PC-3 (cell line): Measurements from ENCODE around the gene PLXNC1. TPM values are rescaled to one million over a fixed set of nuclear protein-coding genes. Genes with fewer than 3 reads are reported as not detected.

Experiments
- ATAC-seq: fragments of 200-7000 bp; cut with Tn5 transposase; 2 replicates; pipeline ENCODE4 v1.9.1; 2020; ENCODE audit warnings: mild to moderate bottlenecking, moderate library complexity
- BruUV-seq: library from RNA; stranded (reverse); fragments of 400-500 nt; replicated peaks from 2 replicates; lab custom pipeline; 2021; lab: Mats Ljungman, UMichigan
- CTCF ChIA-PET: fragments of 300-600 bp; sonication (Branson Sonifier 250); formaldehyde crosslinking; loops from one replicate; lab custom pipeline; 2022; ENCODE audit warnings: antibody characterized with exemption; lab: Charles Lee
- POLR2A ChIA-PET: fragments of 300-600 bp; sonication (Branson Sonifier 250); formaldehyde crosslinking; loops from one replicate; lab custom pipeline; 2022; ENCODE audit warnings: antibody characterized with exemption; ENCODE audit not compliant: unreplicated experiment; lab: Charles Lee
- DNase-seq: peaks from one replicate; pipeline ENCODE4 v3.0.0-alpha.2; 2015
- H2AFZ ChIP-seq: fragments of 300-600 bp; sonication (generic); 2 replicates; pipeline ENCODE4 v1.6.0; 2016; ENCODE audit warnings: antibody characterized with exemption, low read length
- H3F3A ChIP-seq: fragments of 300-600 bp; sonication (generic); one replicate; pipeline ENCODE4 v1.6.0; 2017; ENCODE audit warnings: antibody characterized with exemption, low read length, control low read depth, mild to moderate bottlenecking; ENCODE audit not compliant: unreplicated experiment
- H3K27ac ChIP-seq: fragments of 300-600 bp; sonication (generic); 2 replicates; pipeline ENCODE4 v1.5.1; 2016; ENCODE audit warnings: mild to moderate bottlenecking, low read length
- H3K27me3 ChIP-seq: fragments of 300-600 bp; sonication (generic); 2 replicates; pipeline ENCODE4 v1.6.1; 2016; ENCODE audit warnings: low read length, mixed read lengths
- H3K36me3 ChIP-seq: fragments of 300-600 bp; sonication (generic); 2 replicates; pipeline ENCODE4 v1.6.1; 2016; ENCODE audit warnings: low read depth, mixed run types, low read length, mixed read lengths
- H3K4me1 ChIP-seq: fragments of 300-600 bp; sonication (generic); 2 replicates; pipeline ENCODE4 v1.5.1; 2016; ENCODE audit warnings: low read length; ENCODE audit not compliant: insufficient read depth
- H3K4me2 ChIP-seq: fragments of 300-600 bp; sonication (generic); 2 replicates; pipeline ENCODE4 v1.6.0; 2016; ENCODE audit warnings: low read length
- H3K4me3 ChIP-seq: fragments of 300-600 bp; sonication (generic); 2 replicates; pipeline ENCODE4 v1.5.1; 2016; ENCODE audit warnings: mild to moderate bottlenecking, low read length, mixed read lengths
- H3K79me2 ChIP-seq: fragments of 300-600 bp; sonication (generic); 2 replicates; pipeline ENCODE4 v1.6.1; 2017; ENCODE audit warnings: low read length, mixed read lengths
- H3K9ac ChIP-seq: fragments of 300-600 bp; sonication (generic); 2 replicates; pipeline ENCODE4 v1.6.0; 2016; ENCODE audit warnings: mild to moderate bottlenecking, low read length
- H3K9me2 ChIP-seq: fragments of 300-600 bp; sonication (generic); replicated peaks from 2 replicates; pipeline ENCODE4 v1.6.1; 2016; ENCODE audit warnings: mixed run types, low read length, mixed read lengths
- H3K9me3 ChIP-seq: fragments of 300-600 bp; sonication (generic); 2 replicates; pipeline ENCODE4 v1.6.1; 2016; ENCODE audit warnings: low read length, mixed read lengths
- H4K20me1 ChIP-seq: fragments of 300-600 bp; sonication (generic); 2 replicates; pipeline ENCODE4 v1.6.1; 2016; ENCODE audit warnings: low read length, mixed read lengths
- EZH2 ChIP-seq: fragments of 300-600 bp; sonication (generic); IDR thresholded peaks from one replicate; pipeline ENCODE4 v1.6.1; 2017; ENCODE audit warnings: antibody characterized with exemption, mild to moderate bottlenecking, low read length; ENCODE audit not compliant: unreplicated experiment
- EZH2phosphoT487 ChIP-seq: fragments of 300-600 bp; sonication (generic); IDR thresholded peaks from 2 replicates; pipeline ENCODE4 v1.6.1; 2018; ENCODE audit warnings: mild to moderate bottlenecking, antibody characterized with exemption, low read length, borderline replicate concordance
- intact Hi-C: fragments of 100-400 bp; cut with micrococcal nuclease; formaldehyde crosslinking; loops from 2 replicates; pipeline ENCODE4 v1.9.0; 2023
- total RNA-seq: library from RNA; depleted of rRNA; stranded (reverse); fragments of >200 nt; gene quantifications from 2 replicates; pipeline ENCODE4 v1.2.3, GENCODE V29; 2014
- TF ChIP-seq, protein P1 (sequence below): fragments of 300-600 bp; sonication (generic); conservative IDR thresholded peaks from 2 replicates; pipeline ENCODE4 v1.5.1; 2017; ENCODE audit warnings: antibody characterized with exemption, low read depth, mild to moderate bottlenecking, low read length

The PLXNC1 gene
- total RNA-seq, 1 experiment from 2014 or later: 0.15 TPM

DNA sequence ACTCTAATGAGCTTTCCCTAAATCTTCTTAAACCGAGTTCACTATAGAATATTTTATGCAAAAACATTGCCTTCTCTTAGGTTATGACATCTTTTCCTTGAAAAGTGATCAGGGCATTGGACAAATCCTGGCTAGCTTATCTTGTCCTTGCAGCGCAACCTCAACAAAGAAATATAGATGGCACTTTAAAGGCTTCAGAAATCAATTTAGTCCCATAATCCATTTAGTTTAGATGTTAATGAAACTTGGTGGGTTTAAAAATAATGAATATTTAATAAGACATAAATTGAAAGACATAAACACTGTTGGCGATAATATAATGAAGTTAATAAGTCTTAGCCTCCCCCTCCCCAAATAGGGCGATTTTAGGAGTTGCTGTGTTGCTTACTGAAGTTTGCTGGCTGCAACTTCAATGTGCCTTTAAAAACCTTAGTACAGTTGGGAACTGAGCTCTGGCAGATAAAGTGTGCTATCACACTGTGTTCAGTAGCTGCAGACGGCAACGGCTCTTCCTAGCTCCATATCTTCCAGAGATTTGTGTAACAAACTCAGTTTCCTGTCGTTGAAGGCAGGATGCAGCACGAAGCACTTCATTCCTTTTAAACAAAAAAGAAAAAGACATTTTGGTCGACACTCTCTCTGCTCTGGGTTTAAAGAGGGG is 19.5 kb downstream of the PLXNC1 start:
- ChIA-PET POLR2A (no interaction called here), CTCF (no interaction called here)
- TF ChIP-seq EZH2phosphoT487 (no peak), EZH2 (no peak)
- TF ChIP-seq, protein P1, sequence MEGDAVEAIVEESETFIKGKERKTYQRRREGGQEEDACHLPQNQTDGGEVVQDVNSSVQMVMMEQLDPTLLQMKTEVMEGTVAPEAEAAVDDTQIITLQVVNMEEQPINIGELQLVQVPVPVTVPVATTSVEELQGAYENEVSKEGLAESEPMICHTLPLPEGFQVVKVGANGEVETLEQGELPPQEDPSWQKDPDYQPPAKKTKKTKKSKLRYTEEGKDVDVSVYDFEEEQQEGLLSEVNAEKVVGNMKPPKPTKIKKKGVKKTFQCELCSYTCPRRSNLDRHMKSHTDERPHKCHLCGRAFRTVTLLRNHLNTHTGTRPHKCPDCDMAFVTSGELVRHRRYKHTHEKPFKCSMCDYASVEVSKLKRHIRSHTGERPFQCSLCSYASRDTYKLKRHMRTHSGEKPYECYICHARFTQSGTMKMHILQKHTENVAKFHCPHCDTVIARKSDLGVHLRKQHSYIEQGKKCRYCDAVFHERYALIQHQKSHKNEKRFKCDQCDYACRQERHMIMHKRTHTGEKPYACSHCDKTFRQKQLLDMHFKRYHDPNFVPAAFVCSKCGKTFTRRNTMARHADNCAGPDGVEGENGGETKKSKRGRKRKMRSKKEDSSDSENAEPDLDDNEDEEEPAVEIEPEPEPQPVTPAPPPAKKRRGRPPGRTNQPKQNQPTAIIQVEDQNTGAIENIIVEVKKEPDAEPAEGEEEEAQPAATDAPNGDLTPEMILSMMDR: no peak
- no peak overlapping the region for H3K27ac ChIP-seq
- intact Hi-C loops: no loop called here
- H3K4me3 ChIP-seq: no peak overlapping the region
- H2AFZ ChIP-seq: no peak overlapping the region
- no peaks in the 10 kb centered on the region for H4K20me1 ChIP-seq
- no peak overlapping the region for H3K9ac ChIP-seq
- no peaks in the 10 kb centered on the region for H3K79me2 ChIP-seq
- H3K4me1 ChIP-seq: peaks cover 10% of the 10 kb centered on the region; the same call in 1 of the 2 replicates
- no TSS peak for BruUV-seq
- no peak for ATAC-seq
- peaks cover 64% of the 10 kb centered on the region for H3K27me3 ChIP-seq
- H3K9me3 ChIP-seq: no peaks in the 10 kb centered on the region
- H3F3A ChIP-seq: no peaks in the 10 kb centered on the region
- DNase-seq: no peak
- no peaks in the 10 kb centered on the region for H3K9me2 ChIP-seq
- H3K4me2 ChIP-seq: no peak overlapping the region
- no peaks in the 10 kb centered on the region for H3K36me3 ChIP-seq

DNA sequence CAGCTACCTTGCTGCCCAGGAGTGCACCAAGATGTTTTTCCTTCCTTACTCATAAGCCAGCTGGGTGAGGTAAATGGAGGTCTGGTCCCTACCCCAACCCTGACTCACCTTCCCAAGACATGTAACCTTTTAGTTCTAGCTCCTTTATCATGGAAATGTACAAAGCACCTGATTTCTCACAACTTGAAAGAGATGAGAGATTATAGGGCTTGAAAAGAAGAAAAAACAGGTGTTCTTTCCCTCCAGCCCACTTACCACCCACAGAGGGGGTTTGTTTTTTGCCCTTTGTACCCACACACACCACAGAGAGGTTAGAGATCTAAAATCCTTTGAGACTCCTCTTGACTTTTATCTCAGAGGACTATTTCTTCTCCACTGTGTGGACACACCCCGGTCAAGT is 21.1 kb downstream of the PLXNC1 start:
- POLR2A ChIA-PET: no interaction called here
- H3K9me2 ChIP-seq: no peaks in the 10 kb centered on the region
- CTCF ChIA-PET: no interaction called here
- no peaks in the 10 kb centered on the region for H3F3A ChIP-seq
- ATAC-seq (no peak), DNase-seq (no peak)
- H3K27ac ChIP-seq: no peak overlapping the region
- TF ChIP-seq, protein P1: no peak
- TF ChIP-seq EZH2phosphoT487 (no peak), EZH2 (no peak)
- no peak overlapping the region for H2AFZ ChIP-seq
- peaks cover 51% of the 10 kb centered on the region for H3K27me3 ChIP-seq
- no peaks in the 10 kb centered on the region for H3K36me3 ChIP-seq
- H4K20me1 ChIP-seq: no peaks in the 10 kb centered on the region
- no peak overlapping the region for H3K9ac ChIP-seq
- H3K79me2 ChIP-seq: no peaks in the 10 kb centered on the region
- no TSS peak for BruUV-seq
- intact Hi-C loops: no loop called here
- H3K9me3 ChIP-seq: no peaks in the 10 kb centered on the region
- H3K4me2 ChIP-seq: no peak overlapping the region
- H3K4me3 ChIP-seq: no peak overlapping the region
- peaks cover 17% of the 10 kb centered on the region; the same call in 1 of the 2 replicates for H3K4me1 ChIP-seq

DNA sequence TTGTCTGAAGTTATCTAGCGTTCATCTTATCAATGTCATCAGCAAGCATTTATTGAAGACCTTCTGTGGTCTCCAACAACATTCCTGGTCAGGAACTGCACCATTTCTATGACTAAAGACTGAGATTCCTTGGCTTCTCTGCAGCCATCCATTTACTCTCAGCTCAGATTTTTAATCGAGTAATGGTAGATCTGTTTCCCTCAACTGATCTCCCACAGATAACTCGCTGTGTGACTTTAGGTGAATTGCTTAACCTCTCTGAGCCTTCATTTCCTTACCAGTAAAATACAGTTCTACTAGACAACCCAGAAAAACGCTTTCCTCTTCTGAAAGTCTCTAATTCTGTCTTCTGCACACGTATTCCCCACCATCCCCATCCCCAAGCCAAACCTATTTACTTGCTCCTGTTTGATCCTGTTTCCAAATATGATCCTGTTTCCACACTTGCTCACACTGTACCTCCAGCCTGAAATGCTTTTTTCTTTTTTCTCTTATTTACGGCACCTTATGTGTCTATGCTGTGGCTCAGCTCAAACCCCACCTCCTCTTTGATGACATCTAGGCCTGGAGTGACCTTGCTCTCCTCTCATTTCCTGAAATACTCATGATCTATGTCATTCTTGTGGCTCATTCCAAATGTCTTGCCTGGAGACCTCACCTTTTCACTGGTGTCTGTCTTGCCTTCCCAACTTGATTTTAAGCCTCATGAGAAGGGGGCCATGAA is 21.8 kb downstream of the PLXNC1 start:
- Histone ChIP-seq H3K9ac (no peak overlapping the region), H3K4me1 (peaks cover 17% of the 10 kb centered on the region; the same call in 1 of the 2 replicates), H3F3A (no peaks in the 10 kb centered on the region), H3K36me3 (no peaks in the 10 kb centered on the region), H3K27ac (no peak overlapping the region), H3K4me3 (no peak overlapping the region), H3K9me2 (no peaks in the 10 kb centered on the region), H2AFZ (no peak overlapping the region), H4K20me1 (no peaks in the 10 kb centered on the region), H3K9me3 (no peaks in the 10 kb centered on the region), H3K79me2 (no peaks in the 10 kb centered on the region), H3K4me2 (no peak overlapping the region), H3K27me3 (peaks cover 45% of the 10 kb centered on the region)
- ATAC-seq (no peak), DNase-seq (peak; percentile 8)
- intact Hi-C loops: no loop called here
- POLR2A ChIA-PET: no interaction called here
- BruUV-seq: no TSS peak
- CTCF ChIA-PET: no interaction called here
- no peak for TF ChIP-seq EZH2
- no peak for TF ChIP-seq EZH2phosphoT487
- TF ChIP-seq, protein P1: no peak
